ENCODE data around the gene LEFTY1. TPM values are rescaled to one million over a fixed set of nuclear protein-coding genes. Genes with fewer than 3 reads are reported as not detected.

LEFTY1 gene
- total and polyA plus RNA-seq, 2 donors (not counting 3 experiments of a cell fraction or from before 2014, with no cell fraction given): not detected

DNA sequence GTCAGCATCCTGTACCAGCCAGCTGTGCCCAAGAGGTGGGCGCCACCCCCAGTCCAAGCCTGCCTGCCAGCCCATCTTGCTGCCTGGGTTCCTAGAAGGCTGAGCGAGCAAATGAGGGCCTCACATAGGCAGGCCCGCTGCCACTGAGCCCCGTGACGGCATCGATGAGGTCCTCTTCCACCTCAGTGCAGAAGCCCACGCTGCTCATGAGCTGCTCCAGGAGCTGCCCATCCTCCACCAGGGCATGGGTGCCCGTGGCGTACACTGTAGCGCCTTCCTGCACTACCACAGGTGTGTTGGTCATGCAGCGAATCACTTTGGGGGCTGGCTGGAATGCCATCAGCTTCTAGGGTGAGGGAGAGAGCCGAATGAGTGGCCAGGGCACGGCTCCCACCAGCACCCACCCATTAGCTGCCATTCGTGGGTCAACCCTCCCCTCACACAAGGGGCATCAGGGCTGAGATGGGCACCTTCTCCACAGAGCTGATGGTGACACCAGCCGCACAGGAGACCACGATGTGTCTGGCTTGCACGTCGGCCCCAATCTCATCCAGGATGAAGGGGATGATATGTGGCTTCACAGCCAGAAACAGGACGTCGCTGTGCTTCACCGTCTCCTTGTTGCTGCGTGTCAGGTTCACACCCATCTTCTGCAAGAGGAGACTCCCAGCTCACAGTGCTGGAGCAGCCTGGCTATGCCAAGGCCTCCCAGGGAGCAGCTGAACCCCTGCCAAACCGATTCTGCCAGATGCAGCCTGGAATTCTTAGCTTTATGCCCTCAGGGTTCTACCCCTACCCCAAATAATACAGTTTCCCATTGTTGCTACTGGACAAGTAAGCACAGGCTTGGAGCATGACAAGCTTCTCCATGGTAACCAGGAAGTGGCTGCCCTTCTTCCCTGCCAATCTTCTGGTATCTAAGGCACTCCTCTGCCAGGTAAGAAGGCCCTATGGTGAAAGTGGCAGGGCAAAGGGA is 33.1 kb upstream of the LEFTY1 start:
- Histone ChIP-seq H3K9me3 (replicated peaks; ENCODE audit: control insufficient read depth, insufficient read depth, low read length) (no peaks in the 10 kb centered on the region), H3K36me3 (ENCODE audit: control insufficient read depth in 2 of 2, extremely low read depth in 1 of 2, insufficient read depth in 2 of 2, low read length in 2 of 2) (peaks cover 2 to 10% of the 10 kb centered on the region in 2 experiments), H2AFZ (ENCODE audit: low read depth, low read length) (no peak overlapping the region), H3K4me1 (ENCODE audit: control insufficient read depth, extremely low read depth, insufficient read depth, low read length) (peaks cover 19% of the 10 kb centered on the region), H3K9me1 (replicated peaks; ENCODE audit: control insufficient read depth, extremely low read depth, insufficient read depth, low read length) (no peaks in the 10 kb centered on the region), H4K20me1 (replicated peaks; ENCODE audit: control insufficient read depth, extremely low read depth, insufficient read depth, low read length) (no peaks in the 10 kb centered on the region), H3K4me2 (ENCODE audit: insufficient read depth, low read length) (no peak overlapping the region), H3K27ac (ENCODE audit: insufficient read depth, low read depth, low read length) (no peak overlapping the region), H3K9ac (replicated peaks; ENCODE audit: extremely low read depth, insufficient read depth, low read length) (no peak overlapping the region), H3K79me2 (ENCODE audit: control insufficient read depth, insufficient read depth, low read length) (peaks cover 22% of the 10 kb centered on the region), H3K27me3 (ENCODE audit: control insufficient read depth in 2 of 2, insufficient read depth in 2 of 2, low read length in 2 of 2) (no peaks in the 10 kb centered on the region), H3K4me3 (replicated peaks in 1 of 3; ENCODE audit: insufficient read depth in 1 of 3, low read depth in 1 of 3, low read length in 3 of 3) (no peak overlapping the region)
- ChIA-PET POLR2A (interaction anchor here (0.6 kb wide), 1 partner anchor 301 kb away, joined by 3 read pairs; no protein-coding TSS in a partner anchor), CTCF (interaction anchor here (1.0 to 1.6 kb wide), 2 partner anchors 9 to 447 kb away, joined by 3 to 5 read pairs; no protein-coding TSS in a partner anchor)
- TF ChIP-seq, protein P1, sequence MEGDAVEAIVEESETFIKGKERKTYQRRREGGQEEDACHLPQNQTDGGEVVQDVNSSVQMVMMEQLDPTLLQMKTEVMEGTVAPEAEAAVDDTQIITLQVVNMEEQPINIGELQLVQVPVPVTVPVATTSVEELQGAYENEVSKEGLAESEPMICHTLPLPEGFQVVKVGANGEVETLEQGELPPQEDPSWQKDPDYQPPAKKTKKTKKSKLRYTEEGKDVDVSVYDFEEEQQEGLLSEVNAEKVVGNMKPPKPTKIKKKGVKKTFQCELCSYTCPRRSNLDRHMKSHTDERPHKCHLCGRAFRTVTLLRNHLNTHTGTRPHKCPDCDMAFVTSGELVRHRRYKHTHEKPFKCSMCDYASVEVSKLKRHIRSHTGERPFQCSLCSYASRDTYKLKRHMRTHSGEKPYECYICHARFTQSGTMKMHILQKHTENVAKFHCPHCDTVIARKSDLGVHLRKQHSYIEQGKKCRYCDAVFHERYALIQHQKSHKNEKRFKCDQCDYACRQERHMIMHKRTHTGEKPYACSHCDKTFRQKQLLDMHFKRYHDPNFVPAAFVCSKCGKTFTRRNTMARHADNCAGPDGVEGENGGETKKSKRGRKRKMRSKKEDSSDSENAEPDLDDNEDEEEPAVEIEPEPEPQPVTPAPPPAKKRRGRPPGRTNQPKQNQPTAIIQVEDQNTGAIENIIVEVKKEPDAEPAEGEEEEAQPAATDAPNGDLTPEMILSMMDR (IDR thresholded peaks at IDR 0.05; ENCODE audit: extremely low read depth in 1 of 2, insufficient read depth in 1 of 2, low read depth in 1 of 2, low read length in 2 of 2): no peak
- TF ChIP-seq POLR2A (IDR thresholded peaks at IDR 0.05; ENCODE audit: low read depth, low read length): peak; percentile 15
- no peak for TF ChIP-seq FOS (IDR thresholded peaks at IDR 0.05; ENCODE audit: borderline replicate concordance, insufficient read depth, low read length)
- FAIRE-seq (no peak), DNase-seq (ENCODE audit: low read depth, low spot score) (no peak)
- dilution Hi-C loops (cut with MboI; ENCODE audit: extremely low pct_ligation_motif_present, low sequenced_read_pairs) (no loop called here), intact Hi-C loops (cut with micrococcal nuclease) (loop anchor here (5.0 kb wide), 1 partner anchor 140 kb away; the partner anchor contains the start of gene H3-3A)
- BruUV-seq (replicated peaks): no TSS peak
